KMS-11 (cell line): ENCODE results near the gene ZNF106.

Experiments used
- H2AFZ ChIP-seq: fragments of 200-600 bp; sonication (generic); 2 replicates; pipeline ENCODE4 v1.6.1; 2016; ENCODE audit warnings: antibody characterized with exemption, mixed run types, low read depth
- H3K27ac ChIP-seq: fragments of 200-600 bp; sonication (generic); 2 replicates; pipeline ENCODE4 v1.6.1; 2016; ENCODE audit warnings: mild to moderate bottlenecking, mixed run types
- H3K27me3 ChIP-seq: fragments of 200-600 bp; sonication (generic); 2 replicates; pipeline ENCODE4 v1.6.1; 2017; ENCODE audit warnings: mild to moderate bottlenecking, low read depth, mixed run types, moderate library complexity; ENCODE audit not compliant: insufficient read depth
- H3K36me3 ChIP-seq: fragments of 200-600 bp; sonication (generic); 2 replicates; pipeline ENCODE4 v1.6.1; 2017; ENCODE audit warnings: mild to moderate bottlenecking, mixed run types; ENCODE audit not compliant: insufficient read depth
- H3K4me1 ChIP-seq: fragments of 200-600 bp; sonication (generic); 2 replicates; pipeline ENCODE4 v1.6.1; 2016; ENCODE audit warnings: mild to moderate bottlenecking, low read depth, mixed run types; ENCODE audit not compliant: poor library complexity, severe bottlenecking
- H3K4me2 ChIP-seq: fragments of 200-600 bp; sonication (generic); 2 replicates; pipeline ENCODE4 v1.7.0; 2016; ENCODE audit warnings: mild to moderate bottlenecking, mixed run types
- H3K4me3 ChIP-seq: fragments of 200-600 bp; sonication (generic); IDR thresholded peaks from 2 replicates; pipeline ENCODE4 v1.6.1; 2017; ENCODE audit warnings: low read depth, low read length, mixed read lengths; ENCODE audit not compliant: insufficient read depth
- H3K79me2 ChIP-seq: fragments of 200-600 bp; sonication (generic); 2 replicates; pipeline ENCODE4 v1.6.1; 2016; ENCODE audit warnings: low read depth, mixed run types; ENCODE audit not compliant: insufficient read depth
- H3K9ac ChIP-seq: fragments of 200-600 bp; sonication (generic); 2 replicates; pipeline ENCODE4 v1.6.1; 2016; ENCODE audit warnings: mild to moderate bottlenecking, mixed run types
- H4K20me1 ChIP-seq: fragments of 200-600 bp; sonication (generic); 2 replicates; pipeline ENCODE4 v1.6.1; 2016; ENCODE audit warnings: mild to moderate bottlenecking, mixed run types; ENCODE audit not compliant: insufficient read depth
- TF ChIP-seq, protein P1 (sequence below): fragments of 200-600 bp; sonication (generic); conservative IDR thresholded peaks from 2 replicates; pipeline ENCODE4 v1.6.1; 2017; ENCODE audit warnings: low read depth, mild to moderate bottlenecking, antibody characterized with exemption, low read length, moderate library complexity, mixed read lengths

Gene ZNF106

DNA sequence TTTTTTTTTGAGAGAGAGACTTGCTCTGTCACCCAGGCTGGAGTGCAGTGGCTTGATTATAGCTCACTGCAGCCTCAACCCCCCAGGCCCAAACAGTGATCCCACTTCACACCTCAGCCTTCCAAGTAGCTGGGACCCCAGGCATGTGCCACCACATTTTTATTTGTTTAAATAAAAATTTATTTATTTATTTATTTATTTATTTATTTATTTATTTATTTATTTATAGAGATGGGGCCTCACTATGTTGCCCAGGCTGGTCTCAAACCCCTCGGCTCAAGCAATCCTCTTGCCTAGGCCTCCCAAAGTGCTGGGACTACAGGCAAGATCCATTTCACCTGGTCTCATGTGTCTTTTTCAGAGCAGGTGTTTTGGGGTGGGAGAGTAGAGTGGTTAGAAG, 116.1 kb downstream of the ZNF106 start:
- no peaks in the 10 kb centered on the region for H4K20me1 ChIP-seq
- H3K36me3 ChIP-seq = no peaks in the 10 kb centered on the region
- H3K4me2 ChIP-seq = no peak overlapping the region
- H3K4me3 ChIP-seq = no peak overlapping the region
- no peaks in the 10 kb centered on the region for H3K79me2 ChIP-seq
- TF ChIP-seq, protein P1, sequence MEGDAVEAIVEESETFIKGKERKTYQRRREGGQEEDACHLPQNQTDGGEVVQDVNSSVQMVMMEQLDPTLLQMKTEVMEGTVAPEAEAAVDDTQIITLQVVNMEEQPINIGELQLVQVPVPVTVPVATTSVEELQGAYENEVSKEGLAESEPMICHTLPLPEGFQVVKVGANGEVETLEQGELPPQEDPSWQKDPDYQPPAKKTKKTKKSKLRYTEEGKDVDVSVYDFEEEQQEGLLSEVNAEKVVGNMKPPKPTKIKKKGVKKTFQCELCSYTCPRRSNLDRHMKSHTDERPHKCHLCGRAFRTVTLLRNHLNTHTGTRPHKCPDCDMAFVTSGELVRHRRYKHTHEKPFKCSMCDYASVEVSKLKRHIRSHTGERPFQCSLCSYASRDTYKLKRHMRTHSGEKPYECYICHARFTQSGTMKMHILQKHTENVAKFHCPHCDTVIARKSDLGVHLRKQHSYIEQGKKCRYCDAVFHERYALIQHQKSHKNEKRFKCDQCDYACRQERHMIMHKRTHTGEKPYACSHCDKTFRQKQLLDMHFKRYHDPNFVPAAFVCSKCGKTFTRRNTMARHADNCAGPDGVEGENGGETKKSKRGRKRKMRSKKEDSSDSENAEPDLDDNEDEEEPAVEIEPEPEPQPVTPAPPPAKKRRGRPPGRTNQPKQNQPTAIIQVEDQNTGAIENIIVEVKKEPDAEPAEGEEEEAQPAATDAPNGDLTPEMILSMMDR = no peak
- no peak overlapping the region for H3K9ac ChIP-seq
- H3K27ac ChIP-seq = no peak overlapping the region
- H3K27me3 ChIP-seq = no peaks in the 10 kb centered on the region
- H3K4me1 ChIP-seq = no peaks in the 10 kb centered on the region
- H2AFZ ChIP-seq = no peak overlapping the region

DNA sequence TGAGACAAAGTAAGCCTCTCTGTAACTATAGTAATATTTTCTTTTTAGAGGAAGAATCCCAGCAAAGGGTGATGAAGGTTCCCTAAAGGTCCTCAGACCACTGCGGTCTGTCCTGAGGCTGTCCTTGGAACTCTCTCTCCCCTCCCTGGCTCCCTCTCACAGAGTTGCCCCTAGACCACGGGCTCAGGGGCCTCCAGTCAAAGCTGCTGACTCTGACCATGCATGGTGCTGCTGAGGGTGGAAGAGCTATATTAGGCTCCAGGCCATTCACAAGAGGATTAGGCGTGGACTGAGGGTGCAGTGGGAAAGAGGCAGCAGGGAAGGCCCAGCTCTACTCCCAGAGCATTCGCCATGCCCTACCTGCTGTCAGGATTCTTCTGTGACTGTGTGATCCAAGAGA, 117.0 kb downstream of the ZNF106 start:
- no peak overlapping the region for H3K27ac ChIP-seq
- H3K9ac ChIP-seq = no peak overlapping the region
- H3K27me3 ChIP-seq = no peaks in the 10 kb centered on the region
- TF ChIP-seq, protein P1 = no peak
- H3K36me3 ChIP-seq = no peaks in the 10 kb centered on the region
- no peaks in the 10 kb centered on the region for H3K79me2 ChIP-seq
- no peaks in the 10 kb centered on the region for H3K4me1 ChIP-seq
- no peak overlapping the region for H3K4me2 ChIP-seq
- H2AFZ ChIP-seq = no peak overlapping the region
- no peak overlapping the region for H3K4me3 ChIP-seq
- no peaks in the 10 kb centered on the region for H4K20me1 ChIP-seq

DNA sequence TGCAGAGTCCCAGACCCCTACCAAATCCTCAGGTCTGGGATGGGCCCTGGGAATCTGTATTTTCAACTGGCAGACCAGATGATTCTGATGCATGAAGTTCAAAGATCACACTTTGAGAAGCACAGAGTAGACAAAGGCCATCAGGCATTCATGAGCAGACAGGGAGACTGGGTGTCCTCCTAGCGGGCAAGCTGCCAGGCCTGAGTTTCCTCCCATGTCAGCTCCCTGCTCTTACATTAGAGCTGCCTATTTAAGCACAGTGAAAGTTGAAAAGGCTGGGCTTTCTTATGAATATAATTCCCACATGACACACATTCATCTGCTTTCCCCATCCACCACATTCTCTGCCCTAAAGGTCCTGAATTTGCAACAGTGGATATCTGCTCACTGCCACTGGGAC, 117.7 kb downstream of the ZNF106 start:
- Histone ChIP-seq H3K4me1 (no peaks in the 10 kb centered on the region), H2AFZ (no peak overlapping the region)

GRCh38 chr15:42371096-42371495, 119.8 kb downstream of the ZNF106 start:
- no peaks in the 10 kb centered on the region for H3K79me2 ChIP-seq
- no peak overlapping the region for H3K27ac ChIP-seq
- no peaks in the 10 kb centered on the region for H3K27me3 ChIP-seq

More for the DNA sequence above, 117.7 kb downstream of the ZNF106 start:
- H3K36me3 ChIP-seq = no peaks in the 10 kb centered on the region
- no peak overlapping the region for H3K4me2 ChIP-seq
- no peaks in the 10 kb centered on the region; the same call in 1 of the 2 replicates for H4K20me1 ChIP-seq
- no peak overlapping the region for H3K4me3 ChIP-seq
- H3K27me3 ChIP-seq = no peaks in the 10 kb centered on the region
- no peak overlapping the region for H3K9ac ChIP-seq
- H3K27ac ChIP-seq = no peak overlapping the region
- H3K79me2 ChIP-seq = no peaks in the 10 kb centered on the region
- TF ChIP-seq, protein P1 = no peak

More at GRCh38 chr15:42371096-42371495, 119.8 kb downstream of the ZNF106 start:
- Histone ChIP-seq H3K4me2 (no peak overlapping the region), H4K20me1 (no peaks in the 10 kb centered on the region; the same call in 1 of the 2 replicates), H3K9ac (no peak overlapping the region), H2AFZ (no peak overlapping the region), H3K36me3 (no peaks in the 10 kb centered on the region), H3K4me1 (no peaks in the 10 kb centered on the region), H3K4me3 (no peak overlapping the region)
- TF ChIP-seq, protein P1 = no peak
